Adrenal gland (tissue), 12 donors: ENCODE results near the gene CAMK4. TPM values are rescaled to one million over a fixed set of nuclear protein-coding genes. Genes with fewer than 3 reads are reported as not detected.

Experiments
- DNase-seq, 7 donors: peaks; one replicate each; pipeline ENCODE4 v3.0.0-alpha.2; 2019 to 2020
- H3K27ac ChIP-seq, 5 donors: fragments of 200-600 bp; sonication (generic) in 4 of 5; 1 replicate in 3 of 5; 2 replicates in 2 of 5; pipeline versions ENCODE4 v1.5.1 to v1.8.0; 2016 to 2020; ENCODE audit warnings: mild to moderate bottlenecking in 1 of 5
- H3K27me3 ChIP-seq: fragments of 200-600 bp; 2 replicates; pipeline ENCODE4 v1.8.0; 2021
- H3K36me3 ChIP-seq, 2 donors: fragments of 200-600 bp; replicated peaks in 1 of 2; 1 replicate in 1 of 2; 2 replicates in 1 of 2; pipeline versions ENCODE4 v1.5.1 to v1.8.0; 2018 to 2022
- H3K4me1 ChIP-seq, 2 donors: fragments of 200-600 bp; replicated peaks in 1 of 2; 1 replicate in 1 of 2; 2 replicates in 1 of 2; pipeline versions ENCODE4 v1.5.1 to v1.8.0; 2018 to 2021
- H3K4me3 ChIP-seq, 4 donors: fragments of 200-600 bp; sonication (generic) in 3 of 4; one replicate each; pipeline ENCODE4 v1.5.1; 2016 to 2018
- H3K9me3 ChIP-seq, 3 donors: fragments of 200-600 bp; sonication (generic) in 1 of 3; replicated peaks in 1 of 3; 1 replicate in 2 of 3; 2 replicates in 1 of 3; pipeline versions ENCODE4 v1.5.1 to v1.8.0; 2016 to 2021
- POLR2A ChIP-seq, 2 donors: fragments of 450-650 bp; IDR thresholded peaks; one replicate each; pipeline ENCODE4 v1.6.1; 2017; ENCODE audit warnings: antibody characterized with exemption in 2 of 2, mild to moderate bottlenecking in 2 of 2, moderate library complexity in 1 of 2
- WGBS, 4 donors: extraction: QIAGEN DNeasy Blood & Tissue Kit in 2 of 4; methylation state at CpG; one replicate each; pipeline versions ENCODE4 v1.1.5 to v1.1.7; 2013 to 2017; 5-methylcytosine and 5-hydroxymethylcytosine counted together
- intact Hi-C, 2 donors: fragments of 100-400 bp; cut with DNase I; formaldehyde crosslinking; loops; one replicate each; pipeline versions ENCODE4 v1.14.1 to v1.15.0; 2022 to 2023
- polyA plus RNA-seq, 3 donors: library from polyadenylated mRNA; stranded (reverse); fragments of 200-250 nt in 2 of 3; fragments of 350-450 nt in 1 of 3; fragmentation: Illumina TruSeq in 1 of 3; extraction: RNeasy Lipid Tissue Mini Kit (QIAGEN cat#74804) in 1 of 3; gene quantifications; one replicate each; pipeline ENCODE4 v1.2.3, GENCODE V29; 2013 to 2014
- total RNA-seq, 9 donors: library from RNA; depleted of rRNA in 4 of 9; stranded (reverse); fragments of >200 nt in 4 of 9; fragments of 120-200 nt in 1 of 9; fragmentation: NEBNext Ultra II Directional in 1 of 9; extraction: Animal tissue kit (Norgen Biotek cat#: 25700) in 1 of 9; gene quantifications; one replicate each; pipeline versions ENCODE4 v1.1.0 to v1.2.4, GENCODE V29; 2013 to 2023
- TF ChIP-seq, protein P1 (sequence below), 6 experiments: fragments of 450-650 bp in 4 of 6; fragments of 200-600 bp in 2 of 6; sonication (generic) in 1 of 6; IDR thresholded peaks; 1 replicate in 5 of 6; 2 replicates in 1 of 6; pipeline versions ENCODE4 v1.5.1 to v1.8.0; 2016 to 2021; ENCODE audit warnings: antibody characterized with exemption in 6 of 6, mild to moderate bottlenecking in 2 of 6, moderate library complexity in 1 of 6
- donor health status: healthy with polysubstance abuse.
- donor health status: Bipolar disorder and iron deficiency.
- donor health status: DM: yes; HTN: yes; CAD: no.
- donor health status: DM: no; HTN: no; CAD: no.
- donor health status: DM: no; HTN: no; CAD: no.
- donor health status: DM: yes; HTN: yes; CAD: no.

CAMK4 gene
- total and polyA plus RNA-seq, 12 donors, result 0.06 to 9.2 (median 2.0) TPM

DNA sequence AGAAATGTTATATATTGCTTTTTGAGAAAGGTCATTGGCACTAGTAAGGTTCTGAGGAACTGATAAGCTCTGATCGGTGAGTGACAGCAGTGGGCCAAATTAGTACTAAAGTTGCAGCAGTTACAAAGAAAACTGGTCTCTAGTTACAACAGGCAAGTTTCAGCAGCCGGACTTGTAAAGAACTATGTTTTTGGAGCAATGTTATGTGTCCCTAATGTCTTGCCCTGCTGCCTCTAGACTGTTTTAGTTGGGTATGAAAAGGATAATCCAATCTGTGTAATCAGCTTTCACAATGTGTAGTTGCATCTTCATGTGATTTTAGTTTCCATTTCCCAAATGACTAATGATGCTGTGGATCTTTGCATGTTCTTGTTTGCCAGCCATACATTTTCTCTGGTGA lies 113.5 kb downstream of the CAMK4 start:
- 18 to 27% (median 22%) methylated on average over 2 of the region's 2 CpGs for WGBS, 4 donors
- Histone ChIP-seq H3K4me1 (no peaks in the 10 kb centered on the region), H3K4me3 (no peak overlapping the region), H3K27ac (no peak overlapping the region), H3K9me3 (no peaks in the 10 kb centered on the region), H3K36me3 (no peaks in the 10 kb centered on the region), H3K27me3 (no peaks in the 10 kb centered on the region)
- DNase-seq, result no peak
- TF ChIP-seq, protein P1, sequence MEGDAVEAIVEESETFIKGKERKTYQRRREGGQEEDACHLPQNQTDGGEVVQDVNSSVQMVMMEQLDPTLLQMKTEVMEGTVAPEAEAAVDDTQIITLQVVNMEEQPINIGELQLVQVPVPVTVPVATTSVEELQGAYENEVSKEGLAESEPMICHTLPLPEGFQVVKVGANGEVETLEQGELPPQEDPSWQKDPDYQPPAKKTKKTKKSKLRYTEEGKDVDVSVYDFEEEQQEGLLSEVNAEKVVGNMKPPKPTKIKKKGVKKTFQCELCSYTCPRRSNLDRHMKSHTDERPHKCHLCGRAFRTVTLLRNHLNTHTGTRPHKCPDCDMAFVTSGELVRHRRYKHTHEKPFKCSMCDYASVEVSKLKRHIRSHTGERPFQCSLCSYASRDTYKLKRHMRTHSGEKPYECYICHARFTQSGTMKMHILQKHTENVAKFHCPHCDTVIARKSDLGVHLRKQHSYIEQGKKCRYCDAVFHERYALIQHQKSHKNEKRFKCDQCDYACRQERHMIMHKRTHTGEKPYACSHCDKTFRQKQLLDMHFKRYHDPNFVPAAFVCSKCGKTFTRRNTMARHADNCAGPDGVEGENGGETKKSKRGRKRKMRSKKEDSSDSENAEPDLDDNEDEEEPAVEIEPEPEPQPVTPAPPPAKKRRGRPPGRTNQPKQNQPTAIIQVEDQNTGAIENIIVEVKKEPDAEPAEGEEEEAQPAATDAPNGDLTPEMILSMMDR (IDR thresholded peaks at IDR 0.05), result no peak
- no peak for TF ChIP-seq POLR2A (IDR thresholded peaks at IDR 0.05)
- intact Hi-C loops, result no loop called here

DNA sequence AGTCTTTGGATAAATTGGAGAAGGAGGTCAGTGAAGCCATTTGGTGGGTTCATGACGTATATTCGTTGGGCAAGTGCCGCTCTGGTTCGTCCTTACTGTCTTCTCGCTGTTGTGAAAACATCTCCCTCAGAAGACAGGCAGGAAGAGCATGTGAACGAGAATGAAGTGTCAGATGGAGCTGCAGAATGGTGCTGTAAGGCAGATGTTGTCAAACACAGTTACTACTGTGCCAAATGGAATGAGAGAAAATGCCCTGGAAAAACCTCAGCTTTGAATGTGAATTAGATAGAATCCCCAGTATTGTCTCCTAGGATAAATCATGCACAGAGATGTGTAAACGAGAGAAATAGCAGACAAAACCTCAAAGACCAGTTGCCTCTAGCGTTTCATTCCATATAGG lies 121.5 kb downstream of the CAMK4 start:
- TF ChIP-seq, protein P1 (IDR thresholded peaks at IDR 0.05), result no peak
- no peak for TF ChIP-seq POLR2A (IDR thresholded peaks at IDR 0.05)
- DNase-seq, result peak in 1 of 7 donors; percentile 51
- Histone ChIP-seq H3K27ac (no peak overlapping the region), H3K4me3 (no peak overlapping the region), H3K36me3 (no peaks in the 10 kb centered on the region), H3K4me1 (no peaks in the 10 kb centered on the region), H3K27me3 (no peaks in the 10 kb centered on the region), H3K9me3 (no peaks in the 10 kb centered on the region)
- 35 to 54% (median 49%) methylated on average over 8 of the region's 8 CpGs for WGBS, 4 donors
- intact Hi-C loops, result no loop called here

- TF ChIP-seq POLR2A (IDR thresholded peaks at IDR 0.05), result no peak
- TF ChIP-seq, protein P1 (IDR thresholded peaks at IDR 0.05), result no peak
- intact Hi-C loops, result no loop called here
- no peak overlapping the region for H3K27ac ChIP-seq
- H3K36me3 ChIP-seq, result no peaks in the 10 kb centered on the region
- no peak for DNase-seq
- no peak overlapping the region for H3K4me3 ChIP-seq
- no peaks in the 10 kb centered on the region for H3K9me3 ChIP-seq
- H3K4me1 ChIP-seq, result no peaks in the 10 kb centered on the region
- H3K27me3 ChIP-seq, result no peaks in the 10 kb centered on the region
These were observed 122.8 kb downstream of the CAMK4 start for GRCh38 chr5:111347021-111347420.

GRCh38 chr5:111348661-111349329 lies 124.6 kb downstream of the CAMK4 start:
- H3K27me3 ChIP-seq, result no peaks in the 10 kb centered on the region
- H3K27ac ChIP-seq, result no peak overlapping the region
- DNase-seq, result no peak
- intact Hi-C loops, result no loop called here
- no peaks in the 10 kb centered on the region for H3K9me3 ChIP-seq
- H3K4me1 ChIP-seq, result no peaks in the 10 kb centered on the region
- 60 to 76% (median 71%) methylated on average over 3 of the region's 3 CpGs for WGBS, 4 donors
- TF ChIP-seq POLR2A (IDR thresholded peaks at IDR 0.05), result no peak
- TF ChIP-seq, protein P1 (IDR thresholded peaks at IDR 0.05), result no peak
- no peak overlapping the region for H3K4me3 ChIP-seq
- no peaks in the 10 kb centered on the region for H3K36me3 ChIP-seq
